NCI-H2029 treated with DMSO at 0.1 percent for 48 hours (cell line): ENCODE measurements around the gene CDC14C.

Experiments
- DNase-seq: peaks from one replicate; lab custom pipeline; 2025; lab: John Stamatoyannopoulos, UW

The CDC14C gene

DNA sequence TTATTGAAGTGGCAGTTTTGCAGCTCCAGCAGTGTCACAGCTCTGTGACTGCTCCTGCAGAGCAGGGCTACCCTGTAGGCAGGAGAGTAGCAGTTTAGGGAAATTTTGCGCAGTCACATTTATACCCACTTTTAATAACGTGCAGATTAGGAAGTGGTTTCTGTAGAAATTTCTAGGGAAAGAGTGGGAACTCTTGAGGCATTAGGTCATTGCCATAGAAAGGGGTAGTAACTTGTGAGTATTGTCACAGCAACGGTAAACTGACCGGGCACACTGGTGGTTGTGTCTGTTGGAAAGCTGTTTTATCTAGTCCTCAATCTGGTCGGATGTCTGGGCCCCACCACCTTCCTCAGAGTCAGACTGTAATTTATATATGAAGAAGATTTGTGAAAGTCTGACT, 51.9 kb downstream of the CDC14C start:
- no peak for DNase-seq

DNA sequence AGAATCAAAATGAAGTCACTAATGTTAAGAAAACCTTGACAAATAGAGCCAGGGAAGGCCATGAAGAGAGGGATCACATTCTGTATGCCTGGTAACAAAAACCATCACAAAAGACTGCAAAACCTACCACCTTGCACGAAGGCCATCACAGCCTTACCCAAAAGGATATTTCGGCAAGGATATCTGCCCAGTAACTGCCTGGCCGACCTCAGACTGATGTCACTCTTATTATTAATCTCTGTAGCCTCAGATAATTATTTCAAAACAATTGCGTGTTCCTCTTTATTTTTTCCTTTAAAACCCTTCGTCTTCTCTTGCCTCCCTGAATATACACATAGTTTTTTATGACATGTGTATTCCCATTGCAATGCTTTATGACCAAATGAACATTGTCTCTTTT, 52.5 kb downstream of the CDC14C start:
- DNase-seq: no peak
